Prostate gland (tissue), 2 donors: Measurements from ENCODE around the gene KCNAB1.

Source experiments
- POLR2A ChIP-seq: fragments of 450-650 bp; IDR thresholded peaks from one replicate; pipeline ENCODE4 v1.6.1; 2016; ENCODE audit warnings: antibody characterized with exemption, mild to moderate bottlenecking
- POLR2AphosphoS5 ChIP-seq: sonication (generic); formaldehyde crosslinking; IDR thresholded peaks from one replicate; pipeline ENCODE4 v1.6.1; 2017; ENCODE audit warnings: antibody characterized with exemption
- TF ChIP-seq, protein P1 (sequence below), 4 experiments: fragments of 200-600 bp in 2 of 4; fragments of 450-650 bp in 2 of 4; sonication (generic) in 2 of 4; IDR thresholded peaks; 1 replicate in 3 of 4; 2 replicates in 1 of 4; pipeline ENCODE4 v1.5.1; 2016 to 2019; ENCODE audit warnings: antibody characterized with exemption in 4 of 4, mild to moderate bottlenecking in 2 of 4, moderate library complexity in 2 of 4

DNA sequence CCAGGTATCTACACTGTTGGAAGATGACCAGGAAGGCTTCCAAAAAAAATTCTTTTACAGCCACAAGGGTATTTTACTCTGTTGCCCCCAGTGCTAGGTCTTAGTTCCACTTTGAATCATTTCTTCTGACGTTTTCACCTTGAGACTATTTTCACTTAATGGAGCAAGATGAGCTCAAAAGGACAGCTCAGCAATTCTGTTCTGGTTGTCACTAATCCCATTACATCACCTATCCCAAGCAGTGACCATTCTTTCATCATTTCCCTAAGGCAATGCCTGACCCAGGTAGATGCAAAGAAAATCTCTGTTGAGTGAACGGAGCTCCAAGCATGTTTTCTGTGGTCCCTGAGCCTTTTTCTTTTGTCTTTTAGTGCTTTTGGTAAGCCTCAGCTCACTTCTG is 210.0 kb downstream of the KCNAB1 start:
- TF ChIP-seq, protein P1, sequence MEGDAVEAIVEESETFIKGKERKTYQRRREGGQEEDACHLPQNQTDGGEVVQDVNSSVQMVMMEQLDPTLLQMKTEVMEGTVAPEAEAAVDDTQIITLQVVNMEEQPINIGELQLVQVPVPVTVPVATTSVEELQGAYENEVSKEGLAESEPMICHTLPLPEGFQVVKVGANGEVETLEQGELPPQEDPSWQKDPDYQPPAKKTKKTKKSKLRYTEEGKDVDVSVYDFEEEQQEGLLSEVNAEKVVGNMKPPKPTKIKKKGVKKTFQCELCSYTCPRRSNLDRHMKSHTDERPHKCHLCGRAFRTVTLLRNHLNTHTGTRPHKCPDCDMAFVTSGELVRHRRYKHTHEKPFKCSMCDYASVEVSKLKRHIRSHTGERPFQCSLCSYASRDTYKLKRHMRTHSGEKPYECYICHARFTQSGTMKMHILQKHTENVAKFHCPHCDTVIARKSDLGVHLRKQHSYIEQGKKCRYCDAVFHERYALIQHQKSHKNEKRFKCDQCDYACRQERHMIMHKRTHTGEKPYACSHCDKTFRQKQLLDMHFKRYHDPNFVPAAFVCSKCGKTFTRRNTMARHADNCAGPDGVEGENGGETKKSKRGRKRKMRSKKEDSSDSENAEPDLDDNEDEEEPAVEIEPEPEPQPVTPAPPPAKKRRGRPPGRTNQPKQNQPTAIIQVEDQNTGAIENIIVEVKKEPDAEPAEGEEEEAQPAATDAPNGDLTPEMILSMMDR (IDR thresholded peaks at IDR 0.05): no peak
- TF ChIP-seq POLR2A (no peak), POLR2AphosphoS5 (no peak)
